T-helper 1 cell treated with Interleukin-12 subunit alpha and Interleukin-12 subunit beta and Interleukin-4 antibody, amounts not matched to agents 30 μg/mL and 1 μg/mL, for 36 hours (primary cell): ENCODE results near the gene LAD1.

ENCODE experiments used
- H3K27ac Mint-ChIP-seq: one replicate; pipeline ENCODE4 v1.8.0; 2021; ENCODE audit warnings: mild to moderate bottlenecking, mixed read lengths
- H3K27me3 Mint-ChIP-seq: one replicate; pipeline ENCODE4 v1.8.0; 2021; ENCODE audit warnings: low read depth, mixed read lengths
- H3K36me3 Mint-ChIP-seq: one replicate; pipeline ENCODE4 v1.8.0; 2021; ENCODE audit warnings: low read depth, mixed read lengths
- H3K4me1 Mint-ChIP-seq: one replicate; pipeline ENCODE4 v1.8.0; 2021; ENCODE audit warnings: low read depth, mixed read lengths
- H3K4me3 Mint-ChIP-seq: one replicate; pipeline ENCODE4 v1.8.0; 2021; ENCODE audit warnings: mild to moderate bottlenecking, moderate library complexity, mixed read lengths
- H3K9me3 Mint-ChIP-seq: one replicate; pipeline ENCODE4 v1.8.0; 2021; ENCODE audit warnings: mixed read lengths

LAD1 gene

GRCh38 chr1:201358596-201358995 lies 40.5 kb downstream of the LAD1 start:
- Mint-ChIP-seq H3K4me3 (no peak overlapping the region), H3K27ac (no peak overlapping the region), H3K27me3 (no peaks in the 10 kb centered on the region), H3K4me1 (no peaks in the 10 kb centered on the region), H3K9me3 (no peaks in the 10 kb centered on the region), H3K36me3 (no peaks in the 10 kb centered on the region)

GRCh38 chr1:201357636-201358348 lies 41.3 kb downstream of the LAD1 start:
- Mint-ChIP-seq H3K27ac (no peak overlapping the region), H3K4me3 (no peak overlapping the region), H3K9me3 (no peaks in the 10 kb centered on the region), H3K27me3 (no peaks in the 10 kb centered on the region), H3K4me1 (no peaks in the 10 kb centered on the region), H3K36me3 (no peaks in the 10 kb centered on the region)

- Mint-ChIP-seq H3K27ac (no peak overlapping the region), H3K4me1 (no peaks in the 10 kb centered on the region), H3K36me3 (no peaks in the 10 kb centered on the region), H3K27me3 (no peaks in the 10 kb centered on the region), H3K4me3 (no peak overlapping the region), H3K9me3 (no peaks in the 10 kb centered on the region)
Measured at GRCh38 chr1:201357211-201357610, 41.9 kb downstream of the LAD1 start.

GRCh38 chr1:201356701-201357100 lies 42.4 kb downstream of the LAD1 start:
- H3K27me3 Mint-ChIP-seq: no peaks in the 10 kb centered on the region
- no peaks in the 10 kb centered on the region for H3K36me3 Mint-ChIP-seq
- no peaks in the 10 kb centered on the region for H3K4me1 Mint-ChIP-seq
- H3K27ac Mint-ChIP-seq: no peak overlapping the region
- no peak overlapping the region for H3K4me3 Mint-ChIP-seq
- no peaks in the 10 kb centered on the region for H3K9me3 Mint-ChIP-seq

- Mint-ChIP-seq H3K4me3 (no peak overlapping the region), H3K27me3 (peaks cover 2% of the 10 kb centered on the region), H3K4me1 (no peaks in the 10 kb centered on the region), H3K9me3 (no peaks in the 10 kb centered on the region), H3K27ac (no peak overlapping the region), H3K36me3 (no peaks in the 10 kb centered on the region)
Measured at GRCh38 chr1:201356236-201356635, 42.9 kb downstream of the LAD1 start.

- no peaks in the 10 kb centered on the region for H3K9me3 Mint-ChIP-seq
- no peak overlapping the region for H3K27ac Mint-ChIP-seq
- no peaks in the 10 kb centered on the region for H3K36me3 Mint-ChIP-seq
- no peak overlapping the region for H3K4me3 Mint-ChIP-seq
- H3K4me1 Mint-ChIP-seq: no peaks in the 10 kb centered on the region
- peaks cover 8% of the 10 kb centered on the region for H3K27me3 Mint-ChIP-seq
Measured at GRCh38 chr1:201355471-201355870, 43.7 kb downstream of the LAD1 start.

- no peaks in the 10 kb centered on the region for H3K36me3 Mint-ChIP-seq
- no peak overlapping the region for H3K4me3 Mint-ChIP-seq
- H3K27me3 Mint-ChIP-seq: peaks cover 8% of the 10 kb centered on the region
- H3K9me3 Mint-ChIP-seq: no peaks in the 10 kb centered on the region
- no peaks in the 10 kb centered on the region for H3K4me1 Mint-ChIP-seq
- H3K27ac Mint-ChIP-seq: no peak overlapping the region
Measured at GRCh38 chr1:201354901-201355295, 44.2 kb downstream of the LAD1 start.

- no peaks in the 10 kb centered on the region for H3K4me1 Mint-ChIP-seq
- H3K27ac Mint-ChIP-seq: no peak overlapping the region
- H3K27me3 Mint-ChIP-seq: peaks cover 11% of the 10 kb centered on the region
- H3K36me3 Mint-ChIP-seq: no peaks in the 10 kb centered on the region
- no peak overlapping the region for H3K4me3 Mint-ChIP-seq
- no peaks in the 10 kb centered on the region for H3K9me3 Mint-ChIP-seq
Measured at GRCh38 chr1:201354151-201354900, 44.8 kb downstream of the LAD1 start.

- Mint-ChIP-seq H3K36me3 (no peaks in the 10 kb centered on the region), H3K9me3 (no peaks in the 10 kb centered on the region), H3K4me3 (no peak overlapping the region), H3K27ac (no peak overlapping the region), H3K4me1 (no peaks in the 10 kb centered on the region), H3K27me3 (peaks cover 12% of the 10 kb centered on the region)
Measured at GRCh38 chr1:201353186-201353940, 45.8 kb downstream of the LAD1 start.

GRCh38 chr1:201351617-201352016 lies 47.5 kb downstream of the LAD1 start:
- Mint-ChIP-seq H3K9me3 (no peaks in the 10 kb centered on the region), H3K36me3 (no peaks in the 10 kb centered on the region), H3K4me3 (no peak overlapping the region), H3K27me3 (peaks cover 22% of the 10 kb centered on the region), H3K27ac (no peak overlapping the region), H3K4me1 (no peaks in the 10 kb centered on the region)

GRCh38 chr1:201350884-201351283 lies 48.2 kb downstream of the LAD1 start:
- Mint-ChIP-seq H3K9me3 (no peaks in the 10 kb centered on the region), H3K27me3 (peaks cover 23% of the 10 kb centered on the region), H3K4me3 (no peak overlapping the region), H3K4me1 (no peaks in the 10 kb centered on the region), H3K27ac (no peak overlapping the region), H3K36me3 (no peaks in the 10 kb centered on the region)

GRCh38 chr1:201350361-201350725 lies 48.8 kb downstream of the LAD1 start:
- Mint-ChIP-seq H3K4me1 (no peaks in the 10 kb centered on the region), H3K4me3 (no peak overlapping the region), H3K27ac (no peak overlapping the region), H3K36me3 (no peaks in the 10 kb centered on the region), H3K27me3 (peaks cover 23% of the 10 kb centered on the region), H3K9me3 (no peaks in the 10 kb centered on the region)

- Mint-ChIP-seq H3K9me3 (no peaks in the 10 kb centered on the region), H3K4me3 (no peak overlapping the region), H3K4me1 (no peaks in the 10 kb centered on the region), H3K36me3 (no peaks in the 10 kb centered on the region), H3K27me3 (peaks cover 23% of the 10 kb centered on the region), H3K27ac (no peak overlapping the region)
Measured at GRCh38 chr1:201349092-201349491, 50.0 kb downstream of the LAD1 start.

GRCh38 chr1:201348211-201348566 lies 50.9 kb downstream of the LAD1 start:
- Mint-ChIP-seq H3K36me3 (no peaks in the 10 kb centered on the region), H3K9me3 (no peaks in the 10 kb centered on the region), H3K4me1 (no peaks in the 10 kb centered on the region), H3K4me3 (no peak overlapping the region), H3K27me3 (peaks cover 23% of the 10 kb centered on the region), H3K27ac (no peak overlapping the region)
